CD4-positive, alpha-beta T cell (primary cell): ENCODE data around the gene GPRC5B. TPM values are rescaled to one million over a fixed set of nuclear protein-coding genes. Genes with fewer than 3 reads are reported as not detected.

ENCODE experiments used
- ATAC-seq: fragments of 200-7000 bp; cut with Tn5 transposase; one replicate; pipeline ENCODE4 v1.10.0; 2022; ENCODE audit warnings: mild to moderate bottlenecking; ENCODE audit not compliant: poor library complexity
- CTCF ChIA-PET: fragments of 350-600 bp; sonication (Branson Sonifier 250); formaldehyde crosslinking; loops from one replicate; lab custom pipeline; 2021; ENCODE audit warnings: antibody characterized with exemption, inconsistent platforms; lab: Charles Lee
- POLR2A ChIA-PET: fragments of 350-600 bp; sonication (Branson Sonifier 250); formaldehyde crosslinking; loops from one replicate; lab custom pipeline; 2021; ENCODE audit warnings: antibody characterized with exemption, inconsistent platforms; lab: Charles Lee
- DNase-seq, 14 experiments: peaks; one replicate each; pipeline ENCODE4 v3.0.0-alpha.2; 2013 to 2020; ENCODE audit warnings: mixed read lengths in 2 of 14
- H3K27ac ChIP-seq, 2 donors: one replicate each; pipeline versions ENCODE4 v1.5.1 to v1.7.0; 2013; ENCODE audit warnings: low read length in 2 of 2, low read depth in 1 of 2, mild to moderate bottlenecking in 1 of 2
- H3K27me3 ChIP-seq, 2 experiments: 1 replicate in 1 of 2; 2 replicates in 1 of 2; pipeline versions ENCODE4 v1.6.1 to v1.7.0; 2013; ENCODE audit warnings: low read length in 2 of 2, control low read depth in 1 of 2, mild to moderate bottlenecking in 1 of 2, moderate library complexity in 1 of 2; ENCODE audit not compliant: insufficient read depth in 2 of 2, control insufficient read depth in 1 of 2
- H3K36me3 ChIP-seq: one replicate; pipeline ENCODE4 v1.6.1; 2013; ENCODE audit warnings: low read length, control low read depth; ENCODE audit not compliant: insufficient read depth
- H3K4me1 ChIP-seq: one replicate; pipeline ENCODE4 v1.6.1; 2013; ENCODE audit warnings: low read length, control low read depth; ENCODE audit not compliant: insufficient read depth
- H3K4me3 ChIP-seq: one replicate; pipeline ENCODE4 v1.5.1; 2013; ENCODE audit warnings: mild to moderate bottlenecking, low read length, moderate library complexity
- H3K9me3 ChIP-seq, 2 experiments: 1 replicate in 1 of 2; 2 replicates in 1 of 2; pipeline versions ENCODE4 v1.6.1 to v1.7.0; 2013; ENCODE audit warnings: low read length in 2 of 2, mild to moderate bottlenecking in 2 of 2, control low read depth in 1 of 2, moderate library complexity in 1 of 2; ENCODE audit not compliant: control insufficient read depth in 1 of 2, insufficient read depth in 1 of 2
- H3K27ac Mint-ChIP-seq: one replicate; pipeline ENCODE4 v1.8.0; 2020; ENCODE audit warnings: mixed read lengths
- H3K27me3 Mint-ChIP-seq: one replicate; pipeline ENCODE4 v1.8.0; 2021; ENCODE audit warnings: mixed read lengths
- H3K36me3 Mint-ChIP-seq: one replicate; pipeline ENCODE4 v1.8.0; 2021; ENCODE audit warnings: low read depth, mixed read lengths
- H3K4me1 Mint-ChIP-seq: one replicate; pipeline ENCODE4 v1.8.0; 2021; ENCODE audit warnings: low read depth, mixed read lengths
- H3K4me3 Mint-ChIP-seq: one replicate; pipeline ENCODE4 v1.8.0; 2020; ENCODE audit warnings: mild to moderate bottlenecking, mixed read lengths
- H3K9me3 Mint-ChIP-seq: one replicate; pipeline ENCODE4 v1.8.0; 2020; ENCODE audit warnings: mixed read lengths
- CTCF ChIP-seq: fragments of 200-600 bp; IDR thresholded peaks from one replicate; pipeline ENCODE4 v1.8.0; 2022; ENCODE audit warnings: antibody characterized with exemption, mild to moderate bottlenecking
- intact Hi-C, 2 experiments: fragments of 100-400 bp; cut with DNase I in 1 of 2; cut with micrococcal nuclease in 1 of 2; formaldehyde crosslinking; loops; one replicate each; pipeline versions ENCODE4 v1.15.1 to v1.9.0; 2023 to 2025; cut with DNase I, micrococcal nuclease
- total RNA-seq, 174 experiments: library from RNA in 2 of 174; stranded (reverse) in 2 of 174; gene quantifications; one replicate each; pipeline ENCODE4 v1.2.3 and lab custom pipeline; 2021 to 2026

Gene GPRC5B
- total RNA-seq, 2 experiments from 2014 or later, result 0.47 to 0.75 TPM

GRCh38 chr16:19898924-19899604, 14.4 kb upstream of the GPRC5B start:
- Mint-ChIP-seq H3K36me3 (no peaks in the 10 kb centered on the region), H3K27me3 (peaks cover 6% of the 10 kb centered on the region), H3K4me1 (peaks cover 5% of the 10 kb centered on the region), H3K9me3 (no peaks in the 10 kb centered on the region), H3K27ac (no peak overlapping the region), H3K4me3 (no peak overlapping the region)
- DNase-seq (peak in 6 of 14 experiments; percentile 11 to 59 (median 40)), ATAC-seq (no peak)
- intact Hi-C loops, result no loop called here
- TF ChIP-seq CTCF, result peak; percentile 81
- ChIA-PET CTCF (interaction anchor here (0.6 to 1.1 kb wide), 4 partner anchors 8 to 385 kb away, joined by 3 to 8 read pairs (median 4); partner anchors contain the start of genes IQCK and KNOP1), POLR2A (no interaction called here)
- Histone ChIP-seq H3K36me3 (no peaks in the 10 kb centered on the region), H3K27ac (no peak overlapping the region), H3K4me1 (no peaks in the 10 kb centered on the region), H3K9me3 (no peaks in the 10 kb centered on the region), H3K27me3 (no peaks in the 10 kb centered on the region), H3K4me3 (no peak overlapping the region)

DNA sequence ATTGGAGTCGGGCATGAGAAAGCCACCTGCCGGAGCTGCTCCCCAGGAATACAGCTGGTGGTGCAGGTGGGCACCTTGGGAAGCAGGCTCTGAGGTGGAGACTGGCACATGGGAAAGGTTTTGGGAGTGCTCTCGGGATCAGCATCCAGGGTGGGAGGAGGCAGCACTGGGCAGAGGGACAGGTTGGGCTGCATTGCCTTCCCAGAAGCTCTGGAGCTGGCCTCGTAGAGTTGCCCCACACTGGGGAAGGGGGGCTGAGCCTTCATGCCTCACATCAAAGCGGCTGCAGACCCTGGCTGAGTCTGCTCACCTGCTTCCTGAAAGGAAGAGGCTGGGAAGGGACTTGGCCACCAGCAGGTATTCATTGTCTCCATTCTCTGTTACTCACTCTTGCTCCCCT, 13.5 kb upstream of the GPRC5B start:
- intact Hi-C loops, result no loop called here
- ChIA-PET POLR2A (no interaction called here), CTCF (no interaction called here)
- Histone ChIP-seq H3K4me1 (no peaks in the 10 kb centered on the region), H3K9me3 (no peaks in the 10 kb centered on the region), H3K27ac (no peak overlapping the region), H3K36me3 (no peaks in the 10 kb centered on the region), H3K4me3 (no peak overlapping the region), H3K27me3 (no peaks in the 10 kb centered on the region)
- DNase-seq, result no peak
- H3K27ac Mint-ChIP-seq, result no peak overlapping the region
- ATAC-seq, result no peak
- no peaks in the 10 kb centered on the region for H3K9me3 Mint-ChIP-seq
- TF ChIP-seq CTCF, result no peak
- no peak overlapping the region for H3K4me3 Mint-ChIP-seq
- H3K4me1 Mint-ChIP-seq, result peaks cover 5% of the 10 kb centered on the region
- H3K36me3 Mint-ChIP-seq, result no peaks in the 10 kb centered on the region
- H3K27me3 Mint-ChIP-seq, result peaks cover 6% of the 10 kb centered on the region

- Mint-ChIP-seq H3K27me3 (peaks cover 6% of the 10 kb centered on the region), H3K4me3 (no peak overlapping the region), H3K36me3 (no peaks in the 10 kb centered on the region), H3K9me3 (no peaks in the 10 kb centered on the region), H3K4me1 (peaks cover 5% of the 10 kb centered on the region), H3K27ac (no peak overlapping the region)
- H3K27me3 ChIP-seq, result no peaks in the 10 kb centered on the region
- H3K4me1 ChIP-seq, result no peaks in the 10 kb centered on the region
- H3K4me3 ChIP-seq, result no peak overlapping the region
- CTCF ChIA-PET, result interaction anchor here (2.7 kb wide), 1 partner anchor 11 kb away, joined by 8 read pairs; no protein-coding TSS in a partner anchor
- POLR2A ChIA-PET, result no interaction called here
- intact Hi-C loops, result no loop called here
- no peaks in the 10 kb centered on the region for H3K36me3 ChIP-seq
- no peak for DNase-seq
- H3K9me3 ChIP-seq, result no peaks in the 10 kb centered on the region
- no peak for ATAC-seq
- TF ChIP-seq CTCF, result no peak
- H3K27ac ChIP-seq, result no peak overlapping the region
Measured at GRCh38 chr16:19896951-19897350, 12.3 kb upstream of the GPRC5B start.
